HG02943 (cell line): Measurements from ENCODE around the gene ATG4C.
A peak's percentile ranks its signal among the peaks of the same experiment; 100 is the strongest.
"Not testable (repeated sequence)": the region's sequence is repeated elsewhere in the genome, so short reads cannot be mapped to it uniquely, and the experiment has no call there.

Experiments
- ATAC-seq: cut with Tn5 transposase; IDR thresholded peaks from one replicate; pipeline ENCODE4 v1.9.1; 2021; ENCODE audit warnings: mild to moderate bottlenecking, low read depth, moderate library complexity; ENCODE audit not compliant: unreplicated experiment

The ATG4C gene

GRCh38 chr1:62772607-62773295 lies 11.2 kb upstream of the ATG4C start:
- no peak for ATAC-seq

DNA sequence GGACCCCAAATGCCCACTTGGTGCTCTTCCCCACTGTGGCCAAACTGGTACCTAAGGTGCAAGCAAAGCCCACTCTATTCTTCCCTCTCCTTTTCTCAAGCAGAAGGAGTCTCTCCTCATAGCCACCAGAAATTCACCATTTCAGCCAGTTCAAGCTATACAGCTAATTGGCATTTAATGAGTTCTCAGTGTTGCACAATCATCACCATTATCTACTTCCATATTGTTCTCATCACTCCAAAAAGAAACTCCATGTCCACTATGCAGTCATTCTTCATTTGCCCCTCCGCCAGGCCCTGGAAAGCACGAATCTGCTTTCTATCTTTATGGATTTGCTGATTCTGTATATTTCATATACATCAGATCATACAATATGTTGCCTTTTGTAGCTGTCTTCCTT lies 9.9 kb upstream of the ATG4C start:
- ATAC-seq, result no peak

DNA sequence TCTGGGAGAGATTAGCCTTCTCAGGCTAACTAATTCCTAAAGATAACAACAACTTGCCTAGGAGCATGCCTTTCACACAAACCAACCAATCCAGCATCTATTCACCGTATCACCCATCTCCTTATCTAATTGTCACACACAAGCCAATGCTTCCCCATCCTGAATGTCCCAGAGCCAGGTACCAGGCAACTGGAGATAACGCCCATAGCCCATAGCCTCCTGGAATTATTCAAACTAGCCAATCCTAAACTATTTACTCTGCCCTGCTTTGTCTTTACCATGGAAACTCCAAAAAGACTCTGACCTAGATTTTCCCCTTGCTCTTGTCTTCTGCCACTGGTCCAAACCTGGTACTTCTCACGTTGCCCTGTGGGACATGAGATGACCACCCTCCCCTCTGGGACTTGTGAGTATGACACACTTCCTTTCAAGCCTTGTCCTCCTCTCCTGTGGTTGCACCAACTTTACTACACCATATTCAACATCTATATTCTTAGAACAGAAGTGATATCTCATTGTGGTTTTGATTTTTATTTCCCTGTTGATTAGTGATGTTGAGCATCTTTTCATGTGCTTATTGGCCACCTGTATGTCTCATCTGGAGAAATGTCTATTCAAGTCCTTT lies 8.8 kb upstream of the ATG4C start:
- ATAC-seq, result no peak

DNA sequence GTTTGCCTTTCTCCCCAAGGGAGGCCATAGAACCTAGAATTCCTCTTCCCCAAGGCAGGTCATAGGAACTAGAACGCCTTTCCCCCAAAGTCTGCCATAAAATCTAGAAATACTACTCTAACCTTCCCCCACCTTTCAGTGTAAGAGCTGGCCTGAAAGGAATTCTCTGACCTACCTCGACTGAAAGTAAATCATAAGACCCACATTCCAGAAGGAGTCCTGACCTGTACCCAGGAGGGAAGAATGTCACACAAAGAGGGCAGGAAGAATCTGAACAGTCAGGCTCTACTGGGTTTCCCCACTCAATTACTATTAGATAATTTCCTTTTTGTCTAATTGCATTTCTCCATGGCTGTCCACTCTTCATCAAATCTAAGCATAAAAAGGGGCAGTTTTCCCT lies 5.7 kb upstream of the ATG4C start:
- no peak for ATAC-seq

GRCh38 chr1:62781841-62782543 lies 1.9 kb upstream of the ATG4C start:
- ATAC-seq, result no peak

DNA sequence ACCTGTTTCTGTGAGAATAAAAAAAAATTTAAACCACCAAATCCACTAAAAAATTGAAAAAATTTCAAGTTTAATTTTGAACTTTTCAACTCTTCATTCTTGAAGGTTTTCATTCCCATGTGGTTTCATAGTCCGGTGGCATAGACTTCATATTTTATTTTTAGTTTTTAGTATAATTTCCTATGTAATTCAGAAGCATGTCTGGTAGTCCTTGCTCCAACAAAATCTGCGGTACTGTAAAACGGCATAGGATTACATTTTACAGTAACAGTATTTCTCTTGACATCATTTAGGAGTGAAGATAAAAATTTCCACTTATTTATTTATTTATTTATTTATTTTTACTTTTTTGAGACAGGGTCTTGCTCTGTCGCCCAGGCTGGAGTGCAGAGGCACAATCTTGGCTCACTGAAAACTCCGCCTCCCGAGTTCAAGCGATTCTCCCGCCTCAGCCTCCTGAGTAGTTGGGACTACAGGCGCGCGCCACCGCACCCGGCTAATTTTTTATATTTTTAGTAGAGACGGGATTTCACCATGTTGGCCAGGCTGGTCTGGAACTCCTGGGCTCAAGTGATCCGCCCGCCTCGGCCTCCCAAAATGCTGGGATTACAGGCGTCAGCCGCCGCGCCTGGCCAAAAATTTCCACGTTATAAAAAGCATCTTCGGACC lies 1.3 kb upstream of the ATG4C start:
- not testable (repeated sequence) for ATAC-seq

- ATAC-seq, result peak; percentile 9
These were observed 805 bp downstream of the ATG4C start for GRCh38 chr1:62784509-62785365.

- ATAC-seq, result no peak
These were observed 6.8 kb downstream of the ATG4C start for GRCh38 chr1:62790716-62791115.

- no peak for ATAC-seq
These were observed 10.1 kb downstream of the ATG4C start for GRCh38 chr1:62794053-62794452.

- no peak for ATAC-seq
These were observed 12.3 kb downstream of the ATG4C start for GRCh38 chr1:62796221-62796620.

GRCh38 chr1:62799688-62800087 lies 15.8 kb downstream of the ATG4C start:
- ATAC-seq, result no peak

- peak; percentile 37 for ATAC-seq
These were observed 16.3 kb downstream of the ATG4C start for GRCh38 chr1:62800281-62800680.

GRCh38 chr1:62800825-62801306 lies 16.9 kb downstream of the ATG4C start:
- ATAC-seq, result peak; percentile 99

DNA sequence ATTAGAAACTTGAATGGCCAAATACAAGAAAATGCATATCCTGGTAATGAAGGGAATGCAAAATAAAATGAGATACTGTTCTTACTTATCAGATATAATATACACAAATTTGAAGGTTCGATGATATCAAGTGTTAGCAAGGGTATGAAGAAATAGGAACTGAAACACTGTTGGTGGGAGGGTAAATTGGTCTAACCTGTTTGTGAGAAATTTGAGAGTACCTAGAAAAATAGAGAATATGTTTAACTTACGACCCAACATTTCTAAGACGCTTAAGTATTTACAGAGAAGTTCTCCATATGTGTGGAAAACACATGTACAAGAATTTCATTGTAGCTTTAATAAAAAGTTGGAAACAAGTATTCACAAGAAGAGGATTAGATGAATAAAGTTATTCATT lies 25.9 kb downstream of the ATG4C start:
- peak; percentile 44 for ATAC-seq

DNA sequence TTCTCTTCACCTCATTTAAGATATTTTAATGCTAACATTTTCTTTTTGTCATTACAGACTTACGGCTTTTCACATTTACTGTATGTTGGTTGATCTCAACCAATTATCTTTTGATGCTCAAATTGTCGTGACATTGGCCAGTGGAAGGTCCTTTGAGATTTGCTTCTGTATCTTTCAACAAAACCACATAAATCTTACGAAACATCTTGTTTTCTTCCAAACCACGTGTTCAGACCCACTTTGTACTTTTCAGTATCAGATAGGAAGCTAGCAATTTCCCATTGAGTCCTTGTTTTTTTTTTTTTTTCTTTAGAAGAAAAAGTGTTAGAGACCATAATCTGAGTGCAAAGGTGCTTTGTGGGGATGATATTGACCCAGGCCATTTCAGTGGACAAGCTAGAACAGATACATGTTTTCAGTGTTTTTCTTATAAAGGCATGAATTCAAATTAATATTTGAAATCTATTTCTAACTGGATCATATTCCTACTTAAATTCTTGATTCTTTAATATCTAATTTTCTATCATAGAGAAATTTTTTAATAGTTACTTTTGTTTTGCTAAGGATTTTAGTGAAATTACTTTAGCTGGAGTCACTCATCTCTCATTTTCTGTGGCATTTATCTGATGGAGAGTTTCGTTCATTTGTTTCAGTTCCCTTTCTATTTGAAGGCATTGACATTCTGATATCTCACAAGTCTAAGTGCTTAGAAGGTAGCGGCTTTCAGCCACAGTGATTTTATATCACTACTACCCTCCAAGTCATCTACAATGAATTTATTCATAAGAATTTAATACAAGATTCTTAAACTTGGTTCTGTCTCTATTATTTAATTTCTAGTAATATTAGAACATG lies 26.7 kb downstream of the ATG4C start:
- ATAC-seq, result peak; percentile 91

- no peak for ATAC-seq
These were observed 39.6 kb downstream of the ATG4C start for GRCh38 chr1:62823556-62823955.

DNA sequence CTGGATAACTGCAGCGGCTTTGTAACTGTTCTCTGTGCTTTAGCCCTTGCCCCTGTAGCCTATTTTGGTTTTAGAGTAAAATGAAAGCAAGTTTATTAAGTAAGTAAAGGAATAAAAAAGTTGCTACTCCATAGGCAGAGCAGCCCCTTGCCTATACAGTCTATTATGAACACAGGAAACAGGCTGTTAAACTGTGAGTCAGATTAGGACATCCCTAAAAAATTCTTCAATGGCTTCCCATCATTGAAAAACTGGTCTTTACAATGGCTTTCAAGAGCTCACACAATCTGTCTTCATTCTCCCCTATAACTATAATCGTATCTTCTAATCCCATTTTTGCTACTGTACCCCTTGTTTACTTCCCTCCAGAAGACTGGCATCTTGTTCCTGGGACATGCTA lies 43.0 kb downstream of the ATG4C start:
- ATAC-seq, result no peak

DNA sequence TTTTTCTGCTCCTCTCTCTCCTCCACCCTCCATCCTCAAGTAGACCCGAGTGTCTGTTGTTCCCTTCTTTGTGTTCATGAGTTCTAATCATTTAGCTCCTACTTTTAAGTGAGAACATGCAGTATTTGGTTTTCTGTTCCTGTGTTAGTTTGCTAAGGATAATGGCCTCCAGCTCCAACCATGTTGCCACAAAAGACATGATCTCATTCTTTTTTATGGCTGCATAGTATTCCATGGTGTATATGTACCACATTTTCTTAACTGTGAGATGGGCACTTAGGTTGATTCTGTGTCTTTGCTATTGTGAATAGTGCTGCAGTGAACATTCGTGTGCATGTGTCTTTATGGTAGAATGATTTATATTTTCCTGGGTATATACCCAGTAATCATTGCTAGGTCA lies 43.9 kb downstream of the ATG4C start:
- ATAC-seq, result not testable (repeated sequence)

- no peak for ATAC-seq
These were observed 48.3 kb downstream of the ATG4C start for GRCh38 chr1:62832276-62832675.
